ENCODE results near the gene MYO1C. TPM values are rescaled to one million over a fixed set of nuclear protein-coding genes. Genes with fewer than 3 reads are reported as not detected.

Gene MYO1C
- total RNA-seq, 1 experiment from 2014 or later: 251 TPM

DNA sequence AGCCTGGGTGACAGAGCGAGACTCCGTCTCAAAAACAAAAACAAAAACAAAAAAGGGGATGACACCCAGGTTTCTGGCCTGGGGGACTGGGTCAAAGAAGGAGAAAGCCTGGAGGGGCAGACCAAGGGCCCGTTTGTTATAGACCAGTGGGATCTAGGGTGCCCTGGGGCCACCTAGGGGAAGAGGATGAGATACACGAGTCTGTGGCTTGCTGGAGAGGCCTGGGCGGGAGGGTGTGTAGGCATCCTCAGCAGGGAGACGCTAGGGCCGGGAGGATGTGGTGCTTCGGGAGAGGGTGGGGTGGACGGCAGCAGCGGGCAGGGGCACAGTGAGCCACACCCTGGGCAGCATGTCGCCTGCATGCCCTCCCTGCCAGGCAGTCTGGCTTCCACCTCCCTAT lies 19.3 kb downstream of the MYO1C start:
- in situ Hi-C loops (cut with HindIII; ENCODE audit: low pct_unique_long_range_greater_than_20kb, low sequenced_read_pairs): no loop called here
- no TSS peak for BruUV-seq (replicated peaks)
- no peak for TF ChIP-seq TCF7L2 (IDR thresholded peaks at IDR 0.05; ENCODE audit: low read depth, low read length)
- TF ChIP-seq, protein P1, sequence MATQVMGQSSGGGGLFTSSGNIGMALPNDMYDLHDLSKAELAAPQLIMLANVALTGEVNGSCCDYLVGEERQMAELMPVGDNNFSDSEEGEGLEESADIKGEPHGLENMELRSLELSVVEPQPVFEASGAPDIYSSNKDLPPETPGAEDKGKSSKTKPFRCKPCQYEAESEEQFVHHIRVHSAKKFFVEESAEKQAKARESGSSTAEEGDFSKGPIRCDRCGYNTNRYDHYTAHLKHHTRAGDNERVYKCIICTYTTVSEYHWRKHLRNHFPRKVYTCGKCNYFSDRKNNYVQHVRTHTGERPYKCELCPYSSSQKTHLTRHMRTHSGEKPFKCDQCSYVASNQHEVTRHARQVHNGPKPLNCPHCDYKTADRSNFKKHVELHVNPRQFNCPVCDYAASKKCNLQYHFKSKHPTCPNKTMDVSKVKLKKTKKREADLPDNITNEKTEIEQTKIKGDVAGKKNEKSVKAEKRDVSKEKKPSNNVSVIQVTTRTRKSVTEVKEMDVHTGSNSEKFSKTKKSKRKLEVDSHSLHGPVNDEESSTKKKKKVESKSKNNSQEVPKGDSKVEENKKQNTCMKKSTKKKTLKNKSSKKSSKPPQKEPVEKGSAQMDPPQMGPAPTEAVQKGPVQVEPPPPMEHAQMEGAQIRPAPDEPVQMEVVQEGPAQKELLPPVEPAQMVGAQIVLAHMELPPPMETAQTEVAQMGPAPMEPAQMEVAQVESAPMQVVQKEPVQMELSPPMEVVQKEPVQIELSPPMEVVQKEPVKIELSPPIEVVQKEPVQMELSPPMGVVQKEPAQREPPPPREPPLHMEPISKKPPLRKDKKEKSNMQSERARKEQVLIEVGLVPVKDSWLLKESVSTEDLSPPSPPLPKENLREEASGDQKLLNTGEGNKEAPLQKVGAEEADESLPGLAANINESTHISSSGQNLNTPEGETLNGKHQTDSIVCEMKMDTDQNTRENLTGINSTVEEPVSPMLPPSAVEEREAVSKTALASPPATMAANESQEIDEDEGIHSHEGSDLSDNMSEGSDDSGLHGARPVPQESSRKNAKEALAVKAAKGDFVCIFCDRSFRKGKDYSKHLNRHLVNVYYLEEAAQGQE (IDR thresholded peaks at IDR 0.05; ENCODE audit: insufficient read depth in 1 of 2, low read depth in 2 of 2, low read length in 1 of 2): no peak
- TF ChIP-seq, protein P2, sequence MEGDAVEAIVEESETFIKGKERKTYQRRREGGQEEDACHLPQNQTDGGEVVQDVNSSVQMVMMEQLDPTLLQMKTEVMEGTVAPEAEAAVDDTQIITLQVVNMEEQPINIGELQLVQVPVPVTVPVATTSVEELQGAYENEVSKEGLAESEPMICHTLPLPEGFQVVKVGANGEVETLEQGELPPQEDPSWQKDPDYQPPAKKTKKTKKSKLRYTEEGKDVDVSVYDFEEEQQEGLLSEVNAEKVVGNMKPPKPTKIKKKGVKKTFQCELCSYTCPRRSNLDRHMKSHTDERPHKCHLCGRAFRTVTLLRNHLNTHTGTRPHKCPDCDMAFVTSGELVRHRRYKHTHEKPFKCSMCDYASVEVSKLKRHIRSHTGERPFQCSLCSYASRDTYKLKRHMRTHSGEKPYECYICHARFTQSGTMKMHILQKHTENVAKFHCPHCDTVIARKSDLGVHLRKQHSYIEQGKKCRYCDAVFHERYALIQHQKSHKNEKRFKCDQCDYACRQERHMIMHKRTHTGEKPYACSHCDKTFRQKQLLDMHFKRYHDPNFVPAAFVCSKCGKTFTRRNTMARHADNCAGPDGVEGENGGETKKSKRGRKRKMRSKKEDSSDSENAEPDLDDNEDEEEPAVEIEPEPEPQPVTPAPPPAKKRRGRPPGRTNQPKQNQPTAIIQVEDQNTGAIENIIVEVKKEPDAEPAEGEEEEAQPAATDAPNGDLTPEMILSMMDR (IDR thresholded peaks at IDR 0.05): no peak
- no peak for TF ChIP-seq SIN3A (IDR thresholded peaks at IDR 0.05; ENCODE audit: borderline replicate concordance, insufficient read depth, low read depth, low read length)
- no peak for TF ChIP-seq POLR2AphosphoS5 (IDR thresholded peaks at IDR 0.05; ENCODE audit: low read depth, low read length)
- intact Hi-C loops (cut with micrococcal nuclease; ENCODE audit: unreplicated experiment): no loop called here
- DNase-seq (ENCODE audit: low read depth, low spot score): no peak
- Histone ChIP-seq H3K36me3 (ENCODE audit: control insufficient read depth, insufficient read depth, low read length) (peaks cover 4% of the 10 kb centered on the region), H3K27ac (ENCODE audit: low read length) (no peak overlapping the region), H3K9me3 (ENCODE audit: control insufficient read depth, insufficient read depth, low read depth, low read length) (no peaks in the 10 kb centered on the region), H3K4me1 (ENCODE audit: control insufficient read depth, insufficient read depth, low read length) (peaks cover 2% of the 10 kb centered on the region; the same call in 1 of the 2 replicates), H3K4me3 (ENCODE audit: low read depth in 2 of 2, low read length in 2 of 2) (no peak overlapping the region), H3K27me3 (ENCODE audit: control insufficient read depth, insufficient read depth, low read length) (no peaks in the 10 kb centered on the region)
- ATAC-seq: no peak
- ChIA-PET CTCF (no interaction called here), POLR2A (no interaction called here)

DNA sequence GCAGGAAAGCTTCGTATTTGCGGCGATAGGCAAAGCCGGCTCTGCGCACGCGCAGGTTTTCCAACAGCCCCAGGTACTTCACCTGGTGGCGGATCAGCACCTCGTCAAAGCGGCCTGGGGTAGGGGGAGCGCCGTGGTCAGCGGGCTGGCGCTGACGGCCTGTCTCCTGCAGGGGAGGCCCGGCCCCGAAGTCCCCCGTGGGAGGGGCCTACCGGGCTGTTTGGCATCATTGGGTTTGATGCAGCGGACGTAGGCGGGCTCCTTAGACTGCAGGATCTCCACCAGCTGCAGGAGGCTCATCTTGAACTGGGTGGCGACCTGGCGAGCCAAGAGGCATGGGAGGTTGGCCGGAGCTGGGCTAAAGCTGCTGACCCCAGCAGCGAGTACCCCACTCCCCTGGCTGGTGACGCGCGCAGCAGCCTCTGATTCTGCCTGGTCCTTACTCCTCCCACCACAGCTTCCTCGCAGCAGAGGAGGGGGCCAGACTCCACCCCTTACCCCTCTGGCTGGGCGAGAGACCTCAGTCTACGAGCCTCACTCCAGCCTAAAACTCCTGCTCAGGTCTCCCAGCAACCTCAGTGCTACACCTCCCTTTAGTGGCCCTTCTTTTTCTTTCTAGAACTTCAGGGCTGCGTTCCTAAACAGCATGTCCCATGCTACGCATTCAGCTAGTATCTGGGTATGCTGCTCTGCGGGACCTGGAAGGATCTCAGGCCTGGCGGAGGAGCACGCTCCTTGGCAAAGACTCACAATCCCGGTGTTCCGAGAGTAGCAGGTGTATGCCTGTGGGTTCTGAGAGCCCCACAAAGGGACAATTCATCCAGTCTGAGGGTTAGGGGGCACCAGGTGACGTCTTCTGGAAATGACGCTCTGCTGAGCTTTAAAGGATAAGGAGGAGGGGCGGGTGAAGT lies 20.3 kb downstream of the MYO1C start:
- POLR2A ChIA-PET: no interaction called here
- H3K27ac ChIP-seq (ENCODE audit: low read length): no peak overlapping the region
- CTCF ChIA-PET: no interaction called here
- no TSS peak for BruUV-seq (replicated peaks)
- H3K4me1 ChIP-seq (ENCODE audit: control insufficient read depth, insufficient read depth, low read length): peaks cover 2% of the 10 kb centered on the region; the same call in 1 of the 2 replicates
- in situ Hi-C loops (cut with HindIII; ENCODE audit: low pct_unique_long_range_greater_than_20kb, low sequenced_read_pairs): no loop called here
- peaks cover 5% of the 10 kb centered on the region for H3K36me3 ChIP-seq (ENCODE audit: control insufficient read depth, insufficient read depth, low read length)
- H3K4me3 ChIP-seq (ENCODE audit: low read depth in 2 of 2, low read length in 2 of 2): no peak overlapping the region
- intact Hi-C loops (cut with micrococcal nuclease; ENCODE audit: unreplicated experiment): no loop called here
- no peak for DNase-seq (ENCODE audit: low read depth, low spot score)
- H3K9me3 ChIP-seq (ENCODE audit: control insufficient read depth, insufficient read depth, low read depth, low read length): no peaks in the 10 kb centered on the region
- no peaks in the 10 kb centered on the region for H3K27me3 ChIP-seq (ENCODE audit: control insufficient read depth, insufficient read depth, low read length)
- no peak for ATAC-seq
- TF ChIP-seq, protein P2 (IDR thresholded peaks at IDR 0.05): no peak
- TF ChIP-seq SIN3A (IDR thresholded peaks at IDR 0.05; ENCODE audit: borderline replicate concordance, insufficient read depth, low read depth, low read length): no peak
- TF ChIP-seq POLR2AphosphoS5 (IDR thresholded peaks at IDR 0.05; ENCODE audit: low read depth, low read length): no peak
- TF ChIP-seq TCF7L2 (IDR thresholded peaks at IDR 0.05; ENCODE audit: low read depth, low read length): no peak
